IPS-NIHi11 (cell line): ENCODE measurements around the gene FUT8.
"Not testable (repeated sequence)": the region's sequence is repeated elsewhere in the genome, so short reads cannot be mapped to it uniquely, and the experiment has no call there.

Experiments
- DNase-seq: peaks from one replicate; pipeline ENCODE4 v3.0.0; 2012; ENCODE audit warnings: mixed read lengths, low spot score

The FUT8 gene

DNA sequence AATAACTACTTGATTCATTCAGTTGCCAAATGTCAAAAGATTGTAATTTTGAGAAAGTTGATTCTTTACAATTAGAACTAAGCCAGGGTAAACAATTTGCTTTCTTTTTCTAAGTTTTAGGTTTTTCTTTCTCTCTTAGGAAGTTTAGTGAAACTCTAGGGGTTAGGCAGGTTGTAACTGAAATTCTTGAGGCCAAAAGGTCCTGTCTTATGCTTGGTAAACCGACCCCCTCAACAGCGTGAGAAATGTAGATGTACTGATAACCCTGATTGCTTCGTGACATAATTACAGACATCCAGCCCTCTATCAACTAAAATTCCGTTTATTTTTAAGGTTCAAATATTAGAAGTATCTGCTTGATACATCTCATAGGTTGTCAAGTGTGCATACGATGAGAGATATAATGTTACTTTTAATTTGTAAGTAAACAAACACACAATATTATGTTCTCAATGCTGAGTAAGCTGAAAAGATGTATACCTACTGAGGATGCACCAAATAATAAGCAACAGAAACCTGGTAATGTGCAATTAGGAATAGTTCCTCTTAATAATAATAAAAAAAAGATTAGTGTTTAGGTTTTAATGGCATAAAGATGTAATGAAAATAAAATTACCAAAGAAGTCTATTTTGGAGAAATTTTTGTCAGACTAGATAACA is 7.2 kb downstream of the FUT8 start:
- no peak for DNase-seq

GRCh38 chr14:65421201-65421981 is 8.9 kb downstream of the FUT8 start:
- no peak for DNase-seq

DNA sequence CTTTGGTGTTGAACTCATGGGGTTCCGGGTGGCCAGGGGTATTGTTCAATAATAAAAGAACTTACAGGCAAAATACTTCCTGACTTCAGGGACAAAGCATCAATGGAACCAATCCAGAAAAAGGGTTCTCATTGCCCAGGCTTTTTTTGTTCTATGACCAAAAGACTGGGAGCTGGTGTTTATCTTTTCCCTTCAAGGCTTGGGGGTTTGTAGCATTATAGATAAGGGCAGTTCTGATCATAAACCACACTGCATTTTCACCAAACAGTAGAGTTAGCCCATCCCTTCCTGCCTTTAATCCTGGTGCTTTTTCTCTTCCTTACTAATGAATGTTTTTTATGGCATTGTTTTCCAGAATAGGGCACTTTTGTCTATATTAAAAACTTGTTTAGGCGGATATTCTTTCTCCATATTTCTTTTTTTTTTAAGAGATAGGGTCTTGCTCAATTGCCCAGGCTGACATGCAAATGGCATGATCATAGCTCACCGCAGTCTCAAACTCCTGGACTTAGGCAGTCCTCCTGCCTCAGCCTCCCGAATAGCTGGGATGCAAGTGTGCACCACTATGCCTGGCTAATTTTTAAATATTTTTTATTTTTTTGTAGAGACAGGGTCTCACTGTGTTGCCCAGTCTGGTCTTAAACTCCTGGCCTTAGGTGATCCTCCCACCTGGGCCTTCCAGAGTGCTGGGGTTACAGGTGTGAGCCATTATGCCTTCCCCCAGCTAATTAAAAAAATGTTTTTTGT is 9.7 kb downstream of the FUT8 start:
- no peak for DNase-seq

GRCh38 chr14:65423982-65424381 is 11.5 kb downstream of the FUT8 start:
- DNase-seq, result no peak

- DNase-seq, result no peak
Observed at GRCh38 chr14:65424531-65424930, 12.0 kb downstream of the FUT8 start.

DNA sequence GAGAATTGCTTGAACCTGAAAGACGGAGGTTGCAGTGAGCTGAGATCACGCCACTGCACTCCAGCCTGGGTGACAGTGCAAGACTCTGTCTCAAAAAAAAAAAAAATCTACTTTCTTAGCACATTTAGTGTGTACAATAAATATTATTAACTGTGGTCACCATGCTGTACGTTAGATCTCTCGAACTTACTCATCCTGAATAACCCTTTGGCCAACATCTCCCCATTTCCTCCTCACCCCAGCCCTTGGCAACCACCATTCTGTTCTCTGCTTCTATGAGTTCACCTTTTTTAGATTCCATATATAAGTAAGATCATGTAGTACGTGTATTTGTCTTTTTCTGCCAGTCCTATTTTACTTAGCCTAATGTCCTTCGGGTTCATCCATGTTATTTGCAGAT is 13.4 kb downstream of the FUT8 start:
- DNase-seq, result no peak

DNA sequence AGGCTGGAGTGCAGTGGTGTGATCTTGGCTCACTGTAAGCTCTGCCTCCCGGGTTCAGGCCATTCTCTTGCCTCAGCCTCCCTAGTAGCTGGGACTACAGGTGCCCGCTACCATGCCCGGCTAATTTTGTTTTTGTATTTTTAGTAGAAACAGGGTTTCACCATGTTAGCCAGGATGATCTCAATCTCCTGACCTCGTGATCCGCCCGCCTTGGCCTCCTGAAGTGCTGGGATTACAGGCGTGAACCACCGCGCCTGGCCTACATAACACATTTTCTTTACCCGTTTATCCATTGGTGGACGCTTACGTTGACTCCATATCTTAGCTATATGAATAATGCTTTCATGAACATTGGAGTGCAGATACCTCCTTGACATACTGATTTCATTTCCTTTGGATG is 14.4 kb downstream of the FUT8 start:
- DNase-seq, result not testable (repeated sequence)

- DNase-seq, result no peak
Observed at GRCh38 chr14:65428691-65429090, 16.2 kb downstream of the FUT8 start.

GRCh38 chr14:65429757-65430156 is 17.2 kb downstream of the FUT8 start:
- no peak for DNase-seq

- no peak for DNase-seq
Observed at GRCh38 chr14:65431245-65431644, 18.7 kb downstream of the FUT8 start.

GRCh38 chr14:65431951-65432350 is 19.4 kb downstream of the FUT8 start:
- DNase-seq, result no peak

- DNase-seq, result no peak
Observed at GRCh38 chr14:65432361-65432948, 19.9 kb downstream of the FUT8 start.

GRCh38 chr14:65433157-65433556 is 20.6 kb downstream of the FUT8 start:
- no peak for DNase-seq

- DNase-seq, result no peak
Observed at GRCh38 chr14:65433646-65434045, 21.1 kb downstream of the FUT8 start.

- DNase-seq, result peak; percentile 17
Observed at GRCh38 chr14:65434216-65434850, 21.8 kb downstream of the FUT8 start.

DNA sequence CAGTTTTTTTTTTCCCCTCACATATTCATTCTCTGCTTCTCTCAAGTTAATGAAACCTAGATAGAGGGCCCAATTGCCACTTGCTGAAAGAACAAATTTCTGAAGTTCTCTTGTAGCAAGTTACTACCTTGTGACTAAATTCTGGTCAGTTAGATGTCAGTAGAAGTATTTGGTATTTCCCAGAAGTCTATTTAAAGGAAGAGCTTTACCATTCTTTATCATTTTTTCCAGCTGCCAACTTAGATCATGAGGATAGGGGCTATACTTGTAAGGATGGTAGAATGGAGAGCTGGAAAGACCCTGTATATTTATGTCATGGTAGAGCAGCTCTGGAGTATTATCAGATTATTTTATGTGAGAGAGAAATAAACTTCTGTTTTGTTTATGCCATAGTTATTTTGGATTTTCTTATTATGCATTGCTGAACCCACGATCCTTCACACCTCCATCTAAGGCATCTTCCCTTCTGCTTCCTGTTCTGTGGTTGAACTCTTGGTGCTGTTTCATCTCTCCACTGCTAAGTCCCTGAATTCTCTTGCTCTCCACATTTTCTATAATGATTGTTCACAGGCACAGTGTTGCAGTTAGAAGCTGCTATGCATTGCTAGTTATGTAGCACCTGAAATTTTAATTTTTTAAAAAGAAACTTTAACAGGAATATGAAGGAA is 25.9 kb downstream of the FUT8 start:
- DNase-seq, result no peak

DNA sequence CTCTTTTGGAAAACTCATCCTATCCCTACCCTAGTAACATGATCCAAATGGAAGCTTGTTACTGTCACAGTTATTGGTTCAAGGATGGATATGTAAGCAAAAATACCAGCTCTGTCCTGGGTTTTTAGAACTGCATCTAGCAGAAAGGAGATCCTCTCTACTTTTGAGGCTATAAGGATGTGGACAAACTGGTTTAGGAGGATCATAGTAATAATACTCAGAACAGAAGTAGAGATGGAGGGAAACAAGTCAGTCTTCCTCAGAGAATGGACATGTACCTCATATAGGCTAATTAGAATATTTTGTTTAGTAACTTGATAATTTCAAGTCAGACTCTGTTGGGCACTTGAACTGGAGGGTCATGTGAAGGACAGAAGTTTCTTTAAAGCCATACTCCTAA is 26.6 kb downstream of the FUT8 start:
- DNase-seq, result no peak

DNA sequence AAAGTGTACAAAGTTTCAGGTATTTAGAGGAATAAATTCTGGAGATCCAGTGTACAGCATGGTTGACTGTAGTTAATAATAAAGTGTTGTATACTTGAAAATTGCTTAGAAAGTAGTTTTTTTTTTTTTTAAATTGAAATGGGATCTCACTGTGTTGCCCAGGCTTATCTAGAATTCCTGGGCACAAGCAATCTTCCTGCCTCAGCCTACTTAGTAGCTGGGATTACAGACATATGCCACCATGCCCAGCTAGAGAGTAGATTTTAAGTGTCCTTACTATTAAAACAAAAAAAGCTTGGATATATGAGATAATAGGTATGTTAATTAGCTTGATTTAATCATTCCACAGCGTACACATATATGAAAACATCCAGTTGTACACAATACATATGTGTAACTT is 27.7 kb downstream of the FUT8 start:
- no peak for DNase-seq

- no peak for DNase-seq
Observed at GRCh38 chr14:65444230-65444629, 31.7 kb downstream of the FUT8 start.

DNA sequence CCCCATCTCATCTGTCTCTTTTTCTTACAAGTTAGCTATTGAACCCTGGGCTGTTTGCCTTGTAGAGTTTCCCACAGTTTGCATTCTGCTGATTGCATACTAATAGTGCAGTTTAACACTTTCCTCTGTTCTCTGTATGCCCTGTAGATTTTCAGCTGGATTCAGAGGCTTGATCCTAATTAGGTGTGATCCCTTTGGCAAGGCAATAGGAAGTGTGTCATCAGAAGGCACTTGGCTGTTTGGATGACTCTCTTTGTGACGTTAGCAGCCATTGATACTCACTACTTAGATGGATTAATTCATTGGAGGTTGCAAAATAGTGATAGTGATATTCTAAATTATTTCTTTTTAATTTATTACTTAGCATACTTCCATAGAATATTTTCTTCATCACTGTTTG is 33.6 kb downstream of the FUT8 start:
- DNase-seq, result no peak

DNA sequence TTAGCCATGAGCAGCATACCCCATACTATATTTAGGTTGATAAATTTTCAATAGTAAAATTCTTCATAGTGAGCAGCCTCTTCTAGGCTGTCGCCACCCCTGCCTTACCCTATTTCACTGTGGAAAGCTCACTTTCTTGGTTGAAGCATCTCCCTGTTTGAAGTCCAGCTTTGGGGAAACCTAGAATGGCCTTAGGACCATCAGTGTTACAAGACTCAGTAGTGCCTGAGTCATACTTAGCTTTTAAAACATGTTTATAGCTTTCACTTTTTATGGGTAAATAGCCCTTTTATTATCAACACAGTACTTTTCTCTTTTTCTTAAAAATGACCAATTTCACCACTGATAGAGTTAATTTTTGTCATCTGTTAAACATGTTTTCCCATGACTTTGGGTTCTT is 37.1 kb downstream of the FUT8 start:
- no peak for DNase-seq
